Loucy (cell line): ENCODE measurements around the gene SGIP1.

Source experiments
- H2AFZ ChIP-seq: fragments of 200-600 bp; sonication (generic); 2 replicates; pipeline ENCODE4 v1.6.0; 2016; ENCODE audit warnings: antibody characterized with exemption, mild to moderate bottlenecking, low read length, moderate library complexity
- H3F3A ChIP-seq: fragments of 200-600 bp; 2 replicates; pipeline ENCODE4 v1.6.0; 2016; ENCODE audit warnings: antibody characterized with exemption, low read depth, mild to moderate bottlenecking
- H3K27me3 ChIP-seq: fragments of 200-600 bp; sonication (generic); 2 replicates; pipeline ENCODE4 v1.6.1; 2014; ENCODE audit warnings: low read length, mild to moderate bottlenecking; ENCODE audit not compliant: insufficient read depth, poor library complexity, severe bottlenecking
- H3K36me3 ChIP-seq: fragments of 200-600 bp; sonication (generic); 2 replicates; pipeline ENCODE4 v1.6.1; 2016; ENCODE audit warnings: low read length; ENCODE audit not compliant: insufficient read depth
- H3K4me1 ChIP-seq: fragments of 200-600 bp; sonication (generic); 2 replicates; pipeline ENCODE4 v1.5.1; 2014; ENCODE audit warnings: low read length, mild to moderate bottlenecking; ENCODE audit not compliant: insufficient read depth, poor library complexity, severe bottlenecking
- H3K4me2 ChIP-seq: fragments of 200-600 bp; sonication (generic); 2 replicates; pipeline ENCODE4 v1.6.0; 2014; ENCODE audit warnings: antibody characterized with exemption, low read length, low read depth, mild to moderate bottlenecking; ENCODE audit not compliant: poor library complexity, severe bottlenecking
- H3K4me3 ChIP-seq: fragments of 200-600 bp; sonication (generic); 2 replicates; pipeline ENCODE4 v1.5.1; 2014; ENCODE audit warnings: low read length, mild to moderate bottlenecking, mixed read lengths; ENCODE audit not compliant: poor library complexity, severe bottlenecking
- H3K79me2 ChIP-seq: fragments of 200-600 bp; sonication (generic); 2 replicates; pipeline ENCODE4 v1.6.1; 2014; ENCODE audit warnings: low read length; ENCODE audit not compliant: insufficient read depth
- H3K9ac ChIP-seq: fragments of 200-600 bp; sonication (generic); 2 replicates; pipeline ENCODE4 v1.6.0; 2014; ENCODE audit warnings: mild to moderate bottlenecking, low read depth, low read length, moderate library complexity; ENCODE audit not compliant: poor library complexity, severe bottlenecking
- H3K9me2 ChIP-seq: fragments of 200-600 bp; sonication (generic); replicated peaks from 2 replicates; pipeline ENCODE4 v1.6.1; 2016; ENCODE audit warnings: low read depth, low read length, mixed read lengths
- H3K9me3 ChIP-seq: fragments of 200-600 bp; sonication (generic); 2 replicates; pipeline ENCODE4 v1.6.1; 2014; ENCODE audit warnings: mild to moderate bottlenecking, antibody characterized with exemption, low read length, low read depth; ENCODE audit not compliant: insufficient read depth
- H4K20me1 ChIP-seq: fragments of 200-600 bp; sonication (generic); 2 replicates; pipeline ENCODE4 v1.6.0; 2014; ENCODE audit warnings: antibody characterized with exemption, low read length, mild to moderate bottlenecking; ENCODE audit not compliant: insufficient read depth, poor library complexity, severe bottlenecking
- EZH2phosphoT487 ChIP-seq: fragments of 200-600 bp; IDR thresholded peaks from 2 replicates; pipeline ENCODE4 v1.6.1; 2018; ENCODE audit warnings: antibody characterized with exemption, mild to moderate bottlenecking, moderate library complexity, borderline replicate concordance
- TF ChIP-seq, protein P1 (sequence below): fragments of 200-600 bp; sonication (generic); conservative IDR thresholded peaks from 2 replicates; pipeline ENCODE4 v1.5.1; 2014; ENCODE audit warnings: mild to moderate bottlenecking, antibody characterized with exemption, low read length

SGIP1 gene

DNA sequence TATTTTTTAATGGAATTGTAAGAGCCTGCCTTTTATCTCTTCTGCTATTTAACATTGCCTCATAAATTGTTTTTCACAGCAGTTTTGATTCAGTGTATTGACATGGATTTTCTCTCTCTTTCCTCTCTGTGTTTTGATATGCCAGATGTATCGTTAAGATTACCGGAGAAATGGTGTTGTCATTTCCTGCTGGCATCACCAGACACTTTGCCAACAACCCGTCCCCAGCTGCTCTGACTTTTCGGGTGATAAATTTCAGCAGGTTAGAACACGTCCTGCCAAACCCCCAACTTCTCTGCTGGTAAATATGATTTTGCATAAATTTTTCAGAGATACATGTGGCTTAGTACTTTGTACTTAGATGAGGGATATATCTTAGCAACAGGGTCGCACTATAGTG, 195.2 kb downstream of the SGIP1 start:
- Histone ChIP-seq H3K4me2 (peak overlapping the region; percentile 73), H4K20me1 (no peaks in the 10 kb centered on the region), H3K36me3 (no peaks in the 10 kb centered on the region), H3F3A (peaks cover 19% of the 10 kb centered on the region; the same call in 1 of the 2 replicates), H3K9me3 (peaks cover 3% of the 10 kb centered on the region; the same call in 1 of the 2 replicates), H3K27me3 (no peaks in the 10 kb centered on the region), H3K9me2 (no peaks in the 10 kb centered on the region), H3K79me2 (no peaks in the 10 kb centered on the region), H2AFZ (no peak overlapping the region), H3K4me1 (peaks cover 71% of the 10 kb centered on the region), H3K4me3 (peak overlapping the region; percentile 61), H3K9ac (peak overlapping the region; percentile 70)
- 0 out of 2 replicates have a peak, but pooled peaks have one; percentile 36 for TF ChIP-seq EZH2phosphoT487
- TF ChIP-seq, protein P1, sequence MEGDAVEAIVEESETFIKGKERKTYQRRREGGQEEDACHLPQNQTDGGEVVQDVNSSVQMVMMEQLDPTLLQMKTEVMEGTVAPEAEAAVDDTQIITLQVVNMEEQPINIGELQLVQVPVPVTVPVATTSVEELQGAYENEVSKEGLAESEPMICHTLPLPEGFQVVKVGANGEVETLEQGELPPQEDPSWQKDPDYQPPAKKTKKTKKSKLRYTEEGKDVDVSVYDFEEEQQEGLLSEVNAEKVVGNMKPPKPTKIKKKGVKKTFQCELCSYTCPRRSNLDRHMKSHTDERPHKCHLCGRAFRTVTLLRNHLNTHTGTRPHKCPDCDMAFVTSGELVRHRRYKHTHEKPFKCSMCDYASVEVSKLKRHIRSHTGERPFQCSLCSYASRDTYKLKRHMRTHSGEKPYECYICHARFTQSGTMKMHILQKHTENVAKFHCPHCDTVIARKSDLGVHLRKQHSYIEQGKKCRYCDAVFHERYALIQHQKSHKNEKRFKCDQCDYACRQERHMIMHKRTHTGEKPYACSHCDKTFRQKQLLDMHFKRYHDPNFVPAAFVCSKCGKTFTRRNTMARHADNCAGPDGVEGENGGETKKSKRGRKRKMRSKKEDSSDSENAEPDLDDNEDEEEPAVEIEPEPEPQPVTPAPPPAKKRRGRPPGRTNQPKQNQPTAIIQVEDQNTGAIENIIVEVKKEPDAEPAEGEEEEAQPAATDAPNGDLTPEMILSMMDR: no peak

DNA sequence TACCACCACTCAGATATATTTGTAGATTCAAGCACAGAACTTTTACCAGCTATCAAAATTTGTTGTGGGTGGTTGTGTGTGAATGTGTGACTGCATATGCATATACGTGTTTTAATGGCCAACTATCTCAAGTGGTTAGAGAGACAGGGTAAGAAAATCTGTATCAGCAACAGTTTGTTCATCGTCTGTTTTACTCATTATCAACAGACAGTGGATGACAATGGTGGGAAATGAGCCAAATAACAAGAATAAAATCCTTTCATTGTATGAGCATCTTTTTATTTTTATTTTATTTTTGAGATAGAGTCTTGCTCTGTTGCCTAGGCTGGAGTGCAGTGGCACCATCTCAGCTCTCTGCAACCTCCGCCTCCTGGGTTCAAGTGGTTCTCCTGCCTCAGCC, 195.6 kb downstream of the SGIP1 start:
- Histone ChIP-seq H3K4me1 (peaks cover 69% of the 10 kb centered on the region), H2AFZ (no peak overlapping the region), H3K4me2 (peak overlapping the region; percentile 73), H3F3A (peaks cover 19% of the 10 kb centered on the region; the same call in 1 of the 2 replicates), H3K9me2 (no peaks in the 10 kb centered on the region), H3K9me3 (peaks cover 3% of the 10 kb centered on the region; the same call in 1 of the 2 replicates), H3K79me2 (no peaks in the 10 kb centered on the region), H3K36me3 (no peaks in the 10 kb centered on the region), H3K9ac (peak overlapping the region; percentile 70), H3K27me3 (no peaks in the 10 kb centered on the region), H3K4me3 (peak overlapping the region; percentile 61), H4K20me1 (no peaks in the 10 kb centered on the region)
- no peak for TF ChIP-seq EZH2phosphoT487
- TF ChIP-seq, protein P1: no peak

DNA sequence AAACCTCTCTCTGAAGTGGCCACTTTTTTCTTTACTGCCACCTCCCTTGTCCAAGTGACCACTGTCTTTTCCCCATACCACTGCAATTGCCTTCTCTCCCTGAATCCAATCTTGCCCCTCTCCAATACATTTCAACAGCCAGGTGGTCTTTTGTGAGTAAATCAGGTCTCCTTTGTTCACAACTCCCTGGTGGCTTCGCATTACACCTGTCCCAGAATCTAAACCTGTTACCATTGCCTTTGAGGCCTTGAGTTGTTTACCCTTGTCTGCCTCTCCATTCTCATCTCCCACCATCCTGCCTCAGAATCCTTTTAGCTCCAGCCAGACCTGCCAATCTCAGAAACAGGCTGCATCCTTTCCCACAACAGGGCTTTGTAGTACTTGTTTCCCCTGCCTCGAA, 196.5 kb downstream of the SGIP1 start:
- 0 out of 2 replicates have a peak overlapping the region, but pooled peaks have one; percentile 2 for H2AFZ ChIP-seq
- H3K4me1 ChIP-seq: peaks cover 60% of the 10 kb centered on the region
- peak overlapping the region; percentile 73 for H3K4me2 ChIP-seq
- no peak overlapping the region for H3K4me3 ChIP-seq
- no peaks in the 10 kb centered on the region for H3K27me3 ChIP-seq
- no peaks in the 10 kb centered on the region for H3K9me2 ChIP-seq
- no peaks in the 10 kb centered on the region for H4K20me1 ChIP-seq
- H3F3A ChIP-seq: peaks cover 19% of the 10 kb centered on the region; the same call in 1 of the 2 replicates
- no peaks in the 10 kb centered on the region for H3K36me3 ChIP-seq
- H3K79me2 ChIP-seq: no peaks in the 10 kb centered on the region
- H3K9ac ChIP-seq: peak overlapping the region; percentile 70
- H3K9me3 ChIP-seq: peaks cover 3% of the 10 kb centered on the region; the same call in 1 of the 2 replicates
- TF ChIP-seq EZH2phosphoT487: no peak
- TF ChIP-seq, protein P1: no peak
